ENCODE results near the gene HORMAD1. TPM values are rescaled to one million over a fixed set of nuclear protein-coding genes. Genes with fewer than 3 reads are reported as not detected.

Gene HORMAD1
- polyA plus RNA-seq, 1 donor from 2014 or later: not detected

- H3K9ac ChIP-seq (ENCODE audit: low read length): no peak overlapping the region
- H3K9me2 ChIP-seq (ENCODE audit: insufficient read depth, low read length): no peaks in the 10 kb centered on the region
- no peak overlapping the region for H2AFZ ChIP-seq (ENCODE audit: low read depth, low read length)
- H3F3A ChIP-seq (ENCODE audit: insufficient read depth, low read length, poor library complexity, severe bottlenecking): no peaks in the 10 kb centered on the region
- no peak for TF ChIP-seq RAD21 (conservative IDR thresholded peaks at IDR 0.05)
- TF ChIP-seq EZH2 (IDR thresholded peaks at IDR 0.05; ENCODE audit: borderline replicate concordance, insufficient read depth, low read length, poor library complexity, severe bottlenecking): no peak
- TF ChIP-seq TAF1 (IDR thresholded peaks at IDR 0.05; ENCODE audit: low read depth): no peak
- TF ChIP-seq CTCF (IDR thresholded peaks at IDR 0.05; ENCODE audit: poor library complexity, severe bottlenecking): no peak
- TF ChIP-seq MXI1 (conservative IDR thresholded peaks at IDR 0.05; ENCODE audit: poor library complexity, severe bottlenecking): no peak
- no peak for TF ChIP-seq EP300 (conservative IDR thresholded peaks at IDR 0.05; ENCODE audit: poor library complexity, severe bottlenecking)
- TF ChIP-seq POLR2AphosphoS5 (IDR thresholded peaks at IDR 0.05): no peak
- no peak for TF ChIP-seq REST (IDR thresholded peaks at IDR 0.05; ENCODE audit: borderline replicate concordance)
- TF ChIP-seq SMC3 (conservative IDR thresholded peaks at IDR 0.05; ENCODE audit: poor library complexity): no peak
- H3K4me3 ChIP-seq (ENCODE audit: low read length): no peak overlapping the region
- H3K36me3 ChIP-seq (ENCODE audit: insufficient read depth, low read length): no peaks in the 10 kb centered on the region
- no peaks in the 10 kb centered on the region for H3K27me3 ChIP-seq (ENCODE audit: insufficient read depth, low read depth, low read length)
- H3K27ac ChIP-seq (ENCODE audit: low read length): no peak overlapping the region
- no peaks in the 10 kb centered on the region for H3K79me2 ChIP-seq (replicated peaks; ENCODE audit: insufficient read depth, low read length)
- no peaks in the 10 kb centered on the region for H4K20me1 ChIP-seq (ENCODE audit: insufficient read depth)
- H3K9me3 ChIP-seq (ENCODE audit: low read length): no peaks in the 10 kb centered on the region
- H3K4me2 ChIP-seq (ENCODE audit: low read length): no peak overlapping the region
These were observed 31.9 kb downstream of the HORMAD1 start for GRCh38 chr1:150688763-150689162.

GRCh38 chr1:150686275-150686674, 34.4 kb downstream of the HORMAD1 start:
- Histone ChIP-seq H3K79me2 (replicated peaks; ENCODE audit: insufficient read depth, low read length) (no peaks in the 10 kb centered on the region), H3K9me2 (ENCODE audit: insufficient read depth, low read length) (no peaks in the 10 kb centered on the region), H3K27me3 (ENCODE audit: insufficient read depth, low read depth, low read length) (no peaks in the 10 kb centered on the region), H3K4me3 (ENCODE audit: low read length) (no peak overlapping the region), H3K27ac (ENCODE audit: low read length) (no peak overlapping the region), H3K36me3 (ENCODE audit: insufficient read depth, low read length) (no peaks in the 10 kb centered on the region), H3K9ac (ENCODE audit: low read length) (no peak overlapping the region), H3K4me2 (ENCODE audit: low read length) (no peak overlapping the region), H4K20me1 (ENCODE audit: insufficient read depth) (no peaks in the 10 kb centered on the region), H2AFZ (ENCODE audit: low read depth, low read length) (no peak overlapping the region), H3K9me3 (ENCODE audit: low read length) (no peaks in the 10 kb centered on the region), H3F3A (ENCODE audit: insufficient read depth, low read length, poor library complexity, severe bottlenecking) (no peaks in the 10 kb centered on the region)
- TF ChIP-seq MXI1 (conservative IDR thresholded peaks at IDR 0.05; ENCODE audit: poor library complexity, severe bottlenecking) (no peak), EZH2 (IDR thresholded peaks at IDR 0.05; ENCODE audit: borderline replicate concordance, insufficient read depth, low read length, poor library complexity, severe bottlenecking) (no peak), EP300 (conservative IDR thresholded peaks at IDR 0.05; ENCODE audit: poor library complexity, severe bottlenecking) (no peak), POLR2AphosphoS5 (IDR thresholded peaks at IDR 0.05) (no peak), TAF1 (IDR thresholded peaks at IDR 0.05; ENCODE audit: low read depth) (no peak), RAD21 (conservative IDR thresholded peaks at IDR 0.05) (no peak), REST (IDR thresholded peaks at IDR 0.05; ENCODE audit: borderline replicate concordance) (no peak), CTCF (IDR thresholded peaks at IDR 0.05; ENCODE audit: poor library complexity, severe bottlenecking) (no peak)

All from neural cell (in vitro differentiated cells).